HG03159 (cell line): ENCODE data around the gene FAM187B.

Source experiments
- ATAC-seq: cut with Tn5 transposase; IDR thresholded peaks from one replicate; pipeline ENCODE4 v1.9.1; 2021; ENCODE audit warnings: mild to moderate bottlenecking, moderate library complexity; ENCODE audit not compliant: unreplicated experiment

FAM187B gene

DNA sequence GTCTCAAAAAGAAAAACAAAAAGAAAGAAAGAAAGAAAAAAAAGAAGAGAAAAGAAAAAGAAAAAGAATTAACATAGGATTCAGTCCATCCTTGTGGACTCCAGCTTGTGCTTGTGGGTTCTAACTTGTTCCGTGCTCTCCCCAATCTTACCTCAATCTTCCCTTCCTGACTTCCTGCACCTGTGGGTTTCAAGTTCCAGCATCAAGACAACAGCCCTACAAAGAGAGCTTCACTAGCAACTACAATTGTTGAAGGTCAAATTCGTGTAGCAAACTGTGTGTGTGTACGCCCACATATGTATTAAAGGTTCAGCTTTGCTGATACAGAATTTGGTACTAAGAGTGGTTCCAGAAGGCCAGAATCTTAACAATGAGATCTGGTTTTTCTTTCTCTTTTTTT, 48.7 kb downstream of the FAM187B start:
- ATAC-seq, result no peak

DNA sequence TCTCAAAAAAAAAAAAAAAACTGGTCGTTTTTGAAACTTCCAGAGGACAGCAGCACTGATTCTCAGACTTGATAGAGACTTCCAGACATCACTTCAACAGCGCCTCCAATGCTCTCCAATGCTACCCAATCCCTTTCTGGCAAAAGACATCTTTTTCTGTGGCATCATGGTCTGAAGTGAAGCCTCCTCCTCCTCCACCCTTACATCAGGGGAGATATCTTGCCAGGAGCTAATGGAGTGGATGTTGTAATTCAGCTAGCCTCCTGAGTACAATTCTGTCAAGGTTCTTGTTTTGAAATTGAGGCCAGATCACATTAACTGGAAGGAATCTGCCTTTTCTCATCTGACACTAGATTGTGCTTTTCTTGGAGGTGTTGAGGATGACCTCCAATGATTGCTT, 49.8 kb downstream of the FAM187B start:
- no peak for ATAC-seq

DNA sequence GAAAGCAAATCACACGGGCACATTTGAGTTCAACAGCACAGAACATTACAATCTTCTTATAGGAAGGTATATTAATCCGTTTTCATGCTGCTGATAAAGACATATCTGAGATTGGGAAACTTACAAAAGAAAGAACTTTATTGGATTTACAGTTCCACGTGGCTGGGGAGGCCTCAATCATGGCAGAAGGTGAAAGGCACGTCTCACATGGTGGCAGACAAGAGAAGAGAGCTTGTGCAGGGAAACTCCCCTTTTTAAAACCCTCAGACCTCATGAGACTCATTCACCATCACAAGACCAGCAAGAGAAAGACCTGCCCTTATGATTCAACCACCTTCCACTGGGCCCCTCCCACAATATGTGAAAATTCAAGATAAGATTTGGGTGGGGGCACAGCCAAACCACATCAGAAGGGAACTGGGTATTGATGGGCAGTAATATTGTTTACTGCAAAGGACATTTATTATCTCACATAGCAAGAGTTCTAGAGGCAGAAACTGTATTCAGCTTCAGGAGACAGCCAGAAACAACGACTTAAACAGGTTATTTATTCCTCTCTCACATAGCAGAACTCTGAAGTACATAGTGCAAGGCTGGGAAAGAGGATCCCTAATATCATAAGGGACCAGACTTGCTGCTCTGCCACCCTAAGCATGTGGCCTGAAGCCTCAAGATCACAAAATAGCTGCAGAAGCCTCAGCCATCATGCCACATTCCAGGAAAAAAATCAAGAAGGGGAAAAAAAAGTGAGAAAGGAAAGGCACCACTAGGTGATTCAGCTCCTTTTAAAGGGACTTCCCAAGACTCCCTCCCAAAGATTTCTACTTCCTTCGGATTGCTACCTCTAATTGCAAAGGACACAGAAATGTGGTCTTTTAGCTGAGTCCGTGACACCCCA, 50.9 kb downstream of the FAM187B start:
- no peak for ATAC-seq

DNA sequence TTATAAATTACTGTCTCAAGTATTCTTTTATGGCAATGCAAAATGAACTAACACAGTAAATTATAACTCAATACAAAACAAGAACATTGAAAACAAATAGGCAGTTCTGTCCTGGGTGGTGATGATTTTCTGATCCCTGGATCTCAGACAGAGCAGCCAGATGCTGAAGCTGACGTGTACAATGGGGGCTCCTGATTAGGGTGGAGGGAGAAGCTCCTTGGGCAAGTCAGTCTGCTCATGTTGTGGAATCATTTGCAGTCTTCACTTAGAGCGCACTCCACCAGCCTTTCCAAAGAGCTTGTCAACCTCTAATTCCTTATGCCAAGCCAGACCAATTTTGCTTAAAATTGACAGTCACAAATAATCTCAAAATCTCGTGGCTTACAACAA, 52.4 kb downstream of the FAM187B start:
- no peak for ATAC-seq
